ENCODE data around the gene PKMYT1. TPM values are rescaled to one million over a fixed set of nuclear protein-coding genes. Genes with fewer than 3 reads are reported as not detected.

PKMYT1 gene
- total and polyA plus RNA-seq, 9 of the 15 experiments (the other 6 are each of a cell fraction or from before 2014, with no cell fraction given), result 8.7 to 201 (median 37.8) TPM

DNA sequence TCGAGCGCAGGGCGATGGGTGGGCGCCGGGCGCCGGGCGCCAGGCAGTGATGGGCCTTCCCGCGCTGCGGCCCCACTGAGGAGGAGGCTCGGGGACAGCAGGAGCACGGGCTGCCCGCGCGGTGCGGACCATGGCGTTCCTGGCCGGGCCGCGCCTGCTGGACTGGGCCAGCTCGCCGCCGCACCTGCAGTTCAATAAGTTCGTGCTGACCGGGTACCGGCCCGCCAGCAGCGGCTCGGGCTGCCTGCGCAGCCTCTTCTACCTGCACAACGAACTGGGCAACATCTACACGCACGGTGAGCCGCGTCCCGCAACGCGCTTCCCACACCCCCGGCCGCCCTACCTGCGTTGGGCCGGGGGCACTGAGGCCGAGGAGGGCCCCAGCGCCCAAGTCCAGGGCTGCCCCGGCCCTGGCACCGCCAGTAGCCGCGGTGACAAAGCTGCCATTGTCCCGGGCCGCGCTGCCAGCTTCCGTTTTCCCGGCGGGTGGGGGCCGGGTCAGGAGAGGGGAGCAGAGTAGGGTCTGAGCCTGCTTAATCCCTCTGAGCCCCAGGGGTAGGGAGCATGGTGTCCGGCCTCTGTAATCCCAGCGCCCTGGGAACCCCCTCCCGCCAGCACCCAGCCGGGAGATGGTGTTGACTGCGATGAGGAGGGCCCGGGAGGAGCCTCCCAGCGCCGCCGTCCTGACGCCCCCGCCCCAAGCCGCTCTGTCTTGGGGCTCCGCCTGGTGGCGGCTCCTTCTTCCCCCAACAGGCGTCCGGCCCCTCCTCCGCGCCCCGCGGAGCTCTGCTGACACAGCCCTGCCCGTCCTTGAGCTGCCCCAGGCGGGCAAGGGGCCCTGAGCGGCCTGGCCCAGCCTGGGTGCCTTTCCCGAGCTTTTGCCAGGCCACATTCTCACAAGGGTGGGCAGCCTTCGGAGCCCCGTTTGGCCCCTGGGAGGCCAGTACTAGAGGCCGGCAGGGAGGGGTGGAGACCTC lies 10.4 kb downstream of the PKMYT1 start (continued):
- TF ChIP-seq, protein P1, sequence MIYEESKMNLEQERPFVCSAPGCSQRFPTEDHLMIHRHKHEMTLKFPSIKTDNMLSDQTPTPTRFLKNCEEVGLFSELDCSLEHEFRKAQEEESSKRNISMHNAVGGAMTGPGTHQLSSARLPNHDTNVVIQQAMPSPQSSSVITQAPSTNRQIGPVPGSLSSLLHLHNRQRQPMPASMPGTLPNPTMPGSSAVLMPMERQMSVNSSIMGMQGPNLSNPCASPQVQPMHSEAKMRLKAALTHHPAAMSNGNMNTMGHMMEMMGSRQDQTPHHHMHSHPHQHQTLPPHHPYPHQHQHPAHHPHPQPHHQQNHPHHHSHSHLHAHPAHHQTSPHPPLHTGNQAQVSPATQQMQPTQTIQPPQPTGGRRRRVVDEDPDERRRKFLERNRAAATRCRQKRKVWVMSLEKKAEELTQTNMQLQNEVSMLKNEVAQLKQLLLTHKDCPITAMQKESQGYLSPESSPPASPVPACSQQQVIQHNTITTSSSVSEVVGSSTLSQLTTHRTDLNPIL (CRISPR knock-in tag; IDR thresholded peaks at IDR 0.05), result no peak
- TF ChIP-seq, protein P2, sequence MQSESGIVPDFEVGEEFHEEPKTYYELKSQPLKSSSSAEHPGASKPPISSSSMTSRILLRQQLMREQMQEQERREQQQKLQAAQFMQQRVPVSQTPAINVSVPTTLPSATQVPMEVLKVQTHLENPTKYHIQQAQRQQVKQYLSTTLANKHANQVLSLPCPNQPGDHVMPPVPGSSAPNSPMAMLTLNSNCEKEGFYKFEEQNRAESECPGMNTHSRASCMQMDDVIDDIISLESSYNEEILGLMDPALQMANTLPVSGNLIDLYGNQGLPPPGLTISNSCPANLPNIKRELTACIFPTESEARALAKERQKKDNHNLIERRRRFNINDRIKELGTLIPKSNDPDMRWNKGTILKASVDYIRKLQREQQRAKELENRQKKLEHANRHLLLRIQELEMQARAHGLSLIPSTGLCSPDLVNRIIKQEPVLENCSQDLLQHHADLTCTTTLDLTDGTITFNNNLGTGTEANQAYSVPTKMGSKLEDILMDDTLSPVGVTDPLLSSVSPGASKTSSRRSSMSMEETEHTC (IDR thresholded peaks at IDR 0.05), result no peak
- TF ChIP-seq PHB (CRISPR knock-in tag; IDR thresholded peaks at IDR 0.05), result no peak
- no peak for TF ChIP-seq ZBTB8A (IDR thresholded peaks at IDR 0.05; ENCODE audit: partially characterized antibody)
- TF ChIP-seq KLF10 (CRISPR knock-in tag; IDR thresholded peaks at IDR 0.05), result no peak
- peak; percentile 88 for TF ChIP-seq CHD1 (IDR thresholded peaks at IDR 0.05; ENCODE audit: low read length)
- no peak for TF ChIP-seq LARP7 (IDR thresholded peaks at IDR 0.05)
- TF ChIP-seq, protein P3, sequence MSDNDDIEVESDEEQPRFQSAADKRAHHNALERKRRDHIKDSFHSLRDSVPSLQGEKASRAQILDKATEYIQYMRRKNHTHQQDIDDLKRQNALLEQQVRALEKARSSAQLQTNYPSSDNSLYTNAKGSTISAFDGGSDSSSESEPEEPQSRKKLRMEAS (CRISPR knock-in tag; IDR thresholded peaks at IDR 0.05), result peak; percentile 45; the same call in 1 of the 2 replicates
- no peak for TF ChIP-seq SP2 (IDR thresholded peaks at IDR 0.05; ENCODE audit: extremely low read depth, low read depth, low read length, poor library complexity, severe bottlenecking)
- TF ChIP-seq PRMT5 (CRISPR knock-in tag; IDR thresholded peaks at IDR 0.05), result no peak
- no peak for TF ChIP-seq ATF7 (IDR thresholded peaks at IDR 0.05)
- no peak for TF ChIP-seq ZNF77 (CRISPR knock-in tag; IDR thresholded peaks at IDR 0.05)
- TF ChIP-seq BHLHE40 (IDR thresholded peaks at IDR 0.05; ENCODE audit: low read length), result no peak
- TF ChIP-seq ZNF584 (CRISPR knock-in tag; IDR thresholded peaks at IDR 0.05; ENCODE audit: low read depth), result no peak
- TF ChIP-seq ILF3 (IDR thresholded peaks at IDR 0.05; ENCODE audit: borderline replicate concordance), result peak; percentile 70; the same call in 1 of the 2 replicates
- TF ChIP-seq TAF15 (IDR thresholded peaks at IDR 0.05; ENCODE audit: low read depth, low read length), result no peak
- TF ChIP-seq, protein P4, sequence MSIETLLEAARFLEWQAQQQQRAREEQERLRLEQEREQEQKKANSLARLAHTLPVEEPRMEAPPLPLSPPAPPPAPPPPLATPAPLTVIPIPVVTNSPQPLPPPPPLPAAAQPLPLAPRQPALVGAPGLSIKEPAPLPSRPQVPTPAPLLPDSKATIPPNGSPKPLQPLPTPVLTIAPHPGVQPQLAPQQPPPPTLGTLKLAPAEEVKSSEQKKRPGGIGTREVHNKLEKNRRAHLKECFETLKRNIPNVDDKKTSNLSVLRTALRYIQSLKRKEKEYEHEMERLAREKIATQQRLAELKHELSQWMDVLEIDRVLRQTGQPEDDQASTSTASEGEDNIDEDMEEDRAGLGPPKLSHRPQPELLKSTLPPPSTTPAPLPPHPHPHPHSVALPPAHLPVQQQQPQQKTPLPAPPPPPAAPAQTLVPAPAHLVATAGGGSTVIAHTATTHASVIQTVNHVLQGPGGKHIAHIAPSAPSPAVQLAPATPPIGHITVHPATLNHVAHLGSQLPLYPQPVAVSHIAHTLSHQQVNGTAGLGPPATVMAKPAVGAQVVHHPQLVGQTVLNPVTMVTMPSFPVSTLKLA (conservative IDR thresholded peaks at IDR 0.05), result peak in 1 of 2 experiments; percentile 64; a peak in 1 of 4 replicates
- no peak for TF ChIP-seq ZNF444 (CRISPR knock-in tag; IDR thresholded peaks at IDR 0.05)
- TF ChIP-seq ZNF253 (CRISPR knock-in tag; conservative IDR thresholded peaks at IDR 0.05), result no peak
- 0 out of 2 replicates have a peak, but pooled peaks have one; percentile 21 for TF ChIP-seq CAMTA2 (CRISPR knock-in tag; conservative IDR thresholded peaks at IDR 0.05)
- TF ChIP-seq RB1 (IDR thresholded peaks at IDR 0.05; ENCODE audit: low read depth), result peak; percentile 56; the same call in 1 of the 2 replicates
- peak; percentile 93 for TF ChIP-seq HNRNPL (IDR thresholded peaks at IDR 0.05; ENCODE audit: low read depth, low read length)
- no peak for TF ChIP-seq ZNF507 (tag; conservative IDR thresholded peaks at IDR 0.05)
- TF ChIP-seq ZNF766 (CRISPR knock-in tag; conservative IDR thresholded peaks at IDR 0.05), result no peak
- no peak for TF ChIP-seq MCM7 (IDR thresholded peaks at IDR 0.05)
